ENCODE data around the gene MCM9.

The MCM9 gene

GRCh38 chr6:118934461-118935330 is at the start of gene MCM9:
Gene MCM9, minus strand, starts transcription at chr6:118935159. Its CDS starts 3,436 bp downstream, at chr6:118931723.
- in situ Hi-C loops (cut with HindIII; ENCODE audit: low sequenced_read_pairs) = no loop called here

- in situ Hi-C loops (cut with HindIII; ENCODE audit: low sequenced_read_pairs) = no loop called here
Measured at GRCh38 chr6:118984342-118984741, 49.4 kb upstream of the MCM9 start.

GRCh38 chr6:118982575-118982911 is 47.6 kb upstream of the MCM9 start:
- in situ Hi-C loops (cut with HindIII; ENCODE audit: low sequenced_read_pairs) = no loop called here

GRCh38 chr6:118981884-118982574 is 47.1 kb upstream of the MCM9 start:
- in situ Hi-C loops (cut with HindIII; ENCODE audit: low sequenced_read_pairs) = no loop called here

GRCh38 chr6:118980063-118980462 is 45.1 kb upstream of the MCM9 start:
- in situ Hi-C loops (cut with HindIII; ENCODE audit: low sequenced_read_pairs) = no loop called here

- in situ Hi-C loops (cut with HindIII; ENCODE audit: low sequenced_read_pairs) = no loop called here
Measured at GRCh38 chr6:118974790-118975189, 39.8 kb upstream of the MCM9 start.

- in situ Hi-C loops (cut with HindIII; ENCODE audit: low sequenced_read_pairs) = no loop called here
Measured at GRCh38 chr6:118971682-118972081, 36.7 kb upstream of the MCM9 start.

- in situ Hi-C loops (cut with HindIII; ENCODE audit: low sequenced_read_pairs) = no loop called here
Measured at GRCh38 chr6:118970866-118971265, 35.9 kb upstream of the MCM9 start.

- in situ Hi-C loops (cut with HindIII; ENCODE audit: low sequenced_read_pairs) = no loop called here
Measured at GRCh38 chr6:118968416-118968815, 33.5 kb upstream of the MCM9 start.

- in situ Hi-C loops (cut with HindIII; ENCODE audit: low sequenced_read_pairs) = no loop called here
Measured at GRCh38 chr6:118967239-118967638, 32.3 kb upstream of the MCM9 start.

- in situ Hi-C loops (cut with HindIII; ENCODE audit: low sequenced_read_pairs) = no loop called here
Measured at GRCh38 chr6:118965843-118966370, 30.9 kb upstream of the MCM9 start.

GRCh38 chr6:118965371-118965770 is 30.4 kb upstream of the MCM9 start:
- in situ Hi-C loops (cut with HindIII; ENCODE audit: low sequenced_read_pairs) = no loop called here

- in situ Hi-C loops (cut with HindIII; ENCODE audit: low sequenced_read_pairs) = no loop called here
Measured at GRCh38 chr6:118963003-118963402, 28.0 kb upstream of the MCM9 start.

- in situ Hi-C loops (cut with HindIII; ENCODE audit: low sequenced_read_pairs) = no loop called here
Measured at GRCh38 chr6:118959903-118960302, 24.9 kb upstream of the MCM9 start.

GRCh38 chr6:118953391-118953790 is 18.4 kb upstream of the MCM9 start:
- in situ Hi-C loops (cut with HindIII; ENCODE audit: low sequenced_read_pairs) = no loop called here

- in situ Hi-C loops (cut with HindIII; ENCODE audit: low sequenced_read_pairs) = no loop called here
Measured at GRCh38 chr6:118952683-118953082, 17.7 kb upstream of the MCM9 start.

GRCh38 chr6:118945217-118945616 is 10.3 kb upstream of the MCM9 start:
- in situ Hi-C loops (cut with HindIII; ENCODE audit: low sequenced_read_pairs) = no loop called here

GRCh38 chr6:118940770-118941169 is 5.8 kb upstream of the MCM9 start:
- in situ Hi-C loops (cut with HindIII; ENCODE audit: low sequenced_read_pairs) = no loop called here

GRCh38 chr6:118939683-118940082 is 4.7 kb upstream of the MCM9 start:
- in situ Hi-C loops (cut with HindIII; ENCODE audit: low sequenced_read_pairs) = no loop called here

- in situ Hi-C loops (cut with HindIII; ENCODE audit: low sequenced_read_pairs) = no loop called here
Measured at GRCh38 chr6:118935978-118936703, 1.2 kb upstream of the MCM9 start.

- in situ Hi-C loops (cut with HindIII; ENCODE audit: low sequenced_read_pairs) = no loop called here
Measured at GRCh38 chr6:118935331-118935668, 341 bp upstream of the MCM9 start.

All from DLD1 (cell line).